HCT116 (cell line): Measurements from ENCODE around the gene FAM83F.

ENCODE experiments used
- FOSL1 ChIP-seq: IDR thresholded peaks from 2 replicates; pipeline ENCODE4 v1.6.1; 2012; ENCODE audit warnings: low read depth
- POLR2A ChIP-seq: IDR thresholded peaks from 2 replicates; pipeline ENCODE4 v1.7.0; 2011; ENCODE audit warnings: borderline replicate concordance; ENCODE audit not compliant: insufficient read depth, insufficient read length; ENCODE audit errors: extremely low read depth
- POLR2AphosphoS5 ChIP-seq: IDR thresholded peaks from 2 replicates; pipeline ENCODE4 v1.6.1; 2011; ENCODE audit warnings: mild to moderate bottlenecking, low read depth, low read length, moderate library complexity
- RAD21 ChIP-seq: IDR thresholded peaks from 2 replicates; pipeline ENCODE4 v1.6.1; 2012; ENCODE audit warnings: low read depth, mild to moderate bottlenecking
- SP1 ChIP-seq: IDR thresholded peaks from 2 replicates; pipeline ENCODE4 v1.6.1; 2012; ENCODE audit warnings: low read depth
- TF ChIP-seq, protein P1 (sequence below): IDR thresholded peaks from 2 replicates; pipeline ENCODE4 v1.6.1; 2011; ENCODE audit warnings: mild to moderate bottlenecking, low read length, moderate library complexity; ENCODE audit not compliant: insufficient replicate concordance; ENCODE audit errors: extremely low read depth
- TF ChIP-seq, protein P2 (sequence below): IDR thresholded peaks from 2 replicates; pipeline ENCODE4 v1.6.1; 2012
- TF ChIP-seq, protein P3 (sequence below), 3 experiments: fragments of 200-600 bp in 1 of 3; sonication (generic) in 1 of 3; IDR thresholded peaks in 2 of 3; conservative IDR thresholded peaks in 1 of 3; 2 replicates each; pipeline ENCODE4 v1.5.1; 2012 to 2017; ENCODE audit warnings: low read depth in 2 of 3, low read length in 2 of 3, antibody characterized with exemption in 1 of 3, borderline replicate concordance in 1 of 3, control low read depth in 1 of 3, mild to moderate bottlenecking in 1 of 3, mixed read lengths in 1 of 3, mixed run types in 1 of 3, moderate library complexity in 1 of 3; ENCODE audit not compliant: insufficient read depth in 1 of 3

DNA sequence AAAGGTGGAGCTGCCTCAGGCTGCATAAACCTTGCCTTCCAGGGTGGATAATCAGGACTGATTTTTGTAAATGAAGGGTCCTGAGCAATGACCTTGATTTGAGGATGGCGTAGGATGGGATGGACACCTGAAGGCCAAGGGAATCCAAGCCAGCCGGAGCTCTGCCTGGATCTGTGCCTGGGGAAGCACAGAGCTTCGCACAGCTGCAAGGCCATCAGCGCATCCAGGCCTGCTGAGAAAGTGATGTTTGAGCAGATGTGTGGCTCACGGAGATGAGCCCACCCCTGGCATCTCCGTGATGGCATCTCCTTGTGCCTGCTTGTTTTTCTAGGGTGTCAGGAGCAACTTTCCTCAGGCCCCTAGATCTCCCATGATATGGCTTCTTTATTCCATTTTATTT, 23.3 kb downstream of the FAM83F start:
- TF ChIP-seq, protein P1, sequence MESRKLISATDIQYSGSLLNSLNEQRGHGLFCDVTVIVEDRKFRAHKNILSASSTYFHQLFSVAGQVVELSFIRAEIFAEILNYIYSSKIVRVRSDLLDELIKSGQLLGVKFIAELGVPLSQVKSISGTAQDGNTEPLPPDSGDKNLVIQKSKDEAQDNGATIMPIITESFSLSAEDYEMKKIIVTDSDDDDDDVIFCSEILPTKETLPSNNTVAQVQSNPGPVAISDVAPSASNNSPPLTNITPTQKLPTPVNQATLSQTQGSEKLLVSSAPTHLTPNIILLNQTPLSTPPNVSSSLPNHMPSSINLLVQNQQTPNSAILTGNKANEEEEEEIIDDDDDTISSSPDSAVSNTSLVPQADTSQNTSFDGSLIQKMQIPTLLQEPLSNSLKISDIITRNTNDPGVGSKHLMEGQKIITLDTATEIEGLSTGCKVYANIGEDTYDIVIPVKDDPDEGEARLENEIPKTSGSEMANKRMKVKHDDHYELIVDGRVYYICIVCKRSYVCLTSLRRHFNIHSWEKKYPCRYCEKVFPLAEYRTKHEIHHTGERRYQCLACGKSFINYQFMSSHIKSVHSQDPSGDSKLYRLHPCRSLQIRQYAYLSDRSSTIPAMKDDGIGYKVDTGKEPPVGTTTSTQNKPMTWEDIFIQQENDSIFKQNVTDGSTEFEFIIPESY, result no peak
- TF ChIP-seq, protein P2, sequence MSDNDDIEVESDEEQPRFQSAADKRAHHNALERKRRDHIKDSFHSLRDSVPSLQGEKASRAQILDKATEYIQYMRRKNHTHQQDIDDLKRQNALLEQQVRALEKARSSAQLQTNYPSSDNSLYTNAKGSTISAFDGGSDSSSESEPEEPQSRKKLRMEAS, result no peak
- TF ChIP-seq, protein P3, sequence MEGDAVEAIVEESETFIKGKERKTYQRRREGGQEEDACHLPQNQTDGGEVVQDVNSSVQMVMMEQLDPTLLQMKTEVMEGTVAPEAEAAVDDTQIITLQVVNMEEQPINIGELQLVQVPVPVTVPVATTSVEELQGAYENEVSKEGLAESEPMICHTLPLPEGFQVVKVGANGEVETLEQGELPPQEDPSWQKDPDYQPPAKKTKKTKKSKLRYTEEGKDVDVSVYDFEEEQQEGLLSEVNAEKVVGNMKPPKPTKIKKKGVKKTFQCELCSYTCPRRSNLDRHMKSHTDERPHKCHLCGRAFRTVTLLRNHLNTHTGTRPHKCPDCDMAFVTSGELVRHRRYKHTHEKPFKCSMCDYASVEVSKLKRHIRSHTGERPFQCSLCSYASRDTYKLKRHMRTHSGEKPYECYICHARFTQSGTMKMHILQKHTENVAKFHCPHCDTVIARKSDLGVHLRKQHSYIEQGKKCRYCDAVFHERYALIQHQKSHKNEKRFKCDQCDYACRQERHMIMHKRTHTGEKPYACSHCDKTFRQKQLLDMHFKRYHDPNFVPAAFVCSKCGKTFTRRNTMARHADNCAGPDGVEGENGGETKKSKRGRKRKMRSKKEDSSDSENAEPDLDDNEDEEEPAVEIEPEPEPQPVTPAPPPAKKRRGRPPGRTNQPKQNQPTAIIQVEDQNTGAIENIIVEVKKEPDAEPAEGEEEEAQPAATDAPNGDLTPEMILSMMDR (IDR thresholded peaks at IDR 0.05 in 2 of 3, conservative IDR thresholded peaks at IDR 0.05 in 1 of 3; ENCODE audit: borderline replicate concordance in 1 of 3, insufficient read depth in 1 of 3, low read depth in 2 of 3, low read length in 2 of 3), result no peak
- TF ChIP-seq SP1 (no peak), POLR2AphosphoS5 (no peak), POLR2A (no peak), RAD21 (no peak), FOSL1 (no peak)
